Measurements from ENCODE around the gene USP24. TPM values are rescaled to one million over a fixed set of nuclear protein-coding genes. Genes with fewer than 3 reads are reported as not detected.

The USP24 gene
- total and polyA plus RNA-seq, 2 donors (not counting 3 experiments of a cell fraction or from before 2014, with no cell fraction given), result 8.2 to 30.0 TPM

GRCh38 chr1:55048453-55049270, 166.5 kb downstream of the USP24 start:
- no peak overlapping the region for H3K27ac ChIP-seq (ENCODE audit: insufficient read depth, low read depth, low read length)
- FAIRE-seq (no peak), DNase-seq (ENCODE audit: low read depth, low spot score) (no peak)
- no peaks in the 10 kb centered on the region for H3K79me2 ChIP-seq (ENCODE audit: control insufficient read depth, insufficient read depth, low read length)
- no peaks in the 10 kb centered on the region for H3K36me3 ChIP-seq (ENCODE audit: control insufficient read depth in 2 of 2, extremely low read depth in 1 of 2, insufficient read depth in 2 of 2, low read length in 2 of 2)
- no peaks in the 10 kb centered on the region for H3K4me1 ChIP-seq (ENCODE audit: control insufficient read depth, extremely low read depth, insufficient read depth, low read length)
- H4K20me1 ChIP-seq (replicated peaks; ENCODE audit: control insufficient read depth, extremely low read depth, insufficient read depth, low read length), result no peaks in the 10 kb centered on the region
- H3K4me2 ChIP-seq (ENCODE audit: insufficient read depth, low read length), result no peak overlapping the region
- intact Hi-C loops (cut with micrococcal nuclease) (no loop called here), dilution Hi-C loops (cut with MboI; ENCODE audit: extremely low pct_ligation_motif_present, low sequenced_read_pairs) (no loop called here)
- H3K9ac ChIP-seq (replicated peaks; ENCODE audit: extremely low read depth, insufficient read depth, low read length), result no peak overlapping the region
- no TSS peak for BruUV-seq (replicated peaks)
- no peaks in the 10 kb centered on the region for H3K9me1 ChIP-seq (replicated peaks; ENCODE audit: control insufficient read depth, extremely low read depth, insufficient read depth, low read length)
- ChIA-PET CTCF (interaction anchor here (1.4 kb wide), 1 partner anchor 10 kb away, joined by 4 read pairs; no protein-coding TSS in a partner anchor), POLR2A (no interaction called here)
- no peak overlapping the region for H3K4me3 ChIP-seq (replicated peaks in 1 of 3; ENCODE audit: insufficient read depth in 1 of 3, low read depth in 1 of 3, low read length in 3 of 3)
- H3K27me3 ChIP-seq (ENCODE audit: control insufficient read depth in 2 of 2, insufficient read depth in 2 of 2, low read length in 2 of 2), result peaks cover 1 to 2% of the 10 kb centered on the region in 2 experiments
- no peak for TF ChIP-seq FOS (IDR thresholded peaks at IDR 0.05; ENCODE audit: borderline replicate concordance, insufficient read depth, low read length)
- TF ChIP-seq MYC (IDR thresholded peaks at IDR 0.05; ENCODE audit: low read depth, low read length), result no peak
- TF ChIP-seq CTCF (IDR thresholded peaks at IDR 0.05; ENCODE audit: extremely low read depth in 1 of 2, insufficient read depth in 1 of 2, low read depth in 1 of 2, low read length in 2 of 2), result no peak
- TF ChIP-seq GATA2 (IDR thresholded peaks at IDR 0.05; ENCODE audit: insufficient read depth, insufficient read length, low read depth, low read length), result no peak
- no peak for TF ChIP-seq POLR2AphosphoS5 (IDR thresholded peaks at IDR 0.05; ENCODE audit: insufficient read depth, low read depth, low read length)
- TF ChIP-seq MAX (IDR thresholded peaks at IDR 0.05; ENCODE audit: insufficient read depth, insufficient read length), result no peak
- TF ChIP-seq POLR2A (IDR thresholded peaks at IDR 0.05; ENCODE audit: low read depth, low read length), result no peak
- no peak for TF ChIP-seq JUN (IDR thresholded peaks at IDR 0.05; ENCODE audit: borderline replicate concordance, insufficient read depth, insufficient read length, low read depth)
- TF ChIP-seq EZH2 (IDR thresholded peaks at IDR 0.05; ENCODE audit: borderline replicate concordance, low read depth, low read length, severe bottlenecking), result no peak
- no peaks in the 10 kb centered on the region for H3K9me3 ChIP-seq (replicated peaks; ENCODE audit: control insufficient read depth, insufficient read depth, low read length)
- no peak overlapping the region for H2AFZ ChIP-seq (ENCODE audit: low read depth, low read length)

Measured in endothelial cell of umbilical vein (primary cell).